ENCODE results near the gene PDE8A. TPM values are rescaled to one million over a fixed set of nuclear protein-coding genes. Genes with fewer than 3 reads are reported as not detected.
A peak's percentile ranks its signal among the peaks of the same experiment; 100 is the strongest.
"Not testable (repeated sequence)": the region's sequence is repeated elsewhere in the genome, so short reads cannot be mapped to it uniquely, and the experiment has no call there.

Gene PDE8A
- total RNA-seq, 1 donor from 2014 or later: 22.8 TPM

GRCh38 chr15:84960391-84961113, 21.1 kb upstream of the PDE8A start:
- no peak for DNase-seq (ENCODE audit: low read depth, low spot score)

- no peak for DNase-seq (ENCODE audit: low read depth, low spot score)
Observed at GRCh38 chr15:84961114-84961452, 20.6 kb upstream of the PDE8A start.

DNA sequence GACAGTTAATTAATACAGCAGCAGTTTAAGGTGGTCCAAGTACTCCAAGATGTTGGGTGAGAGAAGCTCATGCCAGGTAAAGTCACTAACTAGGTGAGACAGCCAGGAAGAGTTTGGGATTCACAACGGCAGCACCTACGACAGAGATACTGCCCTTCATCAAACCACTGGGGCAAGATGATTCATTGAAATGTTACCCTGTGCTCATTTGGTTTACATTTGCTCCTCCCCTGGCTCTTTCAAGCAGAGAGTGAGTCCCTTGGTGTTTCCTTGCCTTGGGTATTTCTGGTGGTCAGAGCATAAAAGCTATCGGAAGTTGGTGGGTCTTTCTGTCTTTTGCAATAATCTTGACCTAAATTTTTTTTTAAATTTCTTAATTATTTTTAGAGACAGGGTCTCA, 19.9 kb upstream of the PDE8A start:
- no peak for DNase-seq (ENCODE audit: low read depth, low spot score)

- DNase-seq (ENCODE audit: low read depth, low spot score): no peak
Observed at GRCh38 chr15:84962955-84963354, 18.7 kb upstream of the PDE8A start.

DNA sequence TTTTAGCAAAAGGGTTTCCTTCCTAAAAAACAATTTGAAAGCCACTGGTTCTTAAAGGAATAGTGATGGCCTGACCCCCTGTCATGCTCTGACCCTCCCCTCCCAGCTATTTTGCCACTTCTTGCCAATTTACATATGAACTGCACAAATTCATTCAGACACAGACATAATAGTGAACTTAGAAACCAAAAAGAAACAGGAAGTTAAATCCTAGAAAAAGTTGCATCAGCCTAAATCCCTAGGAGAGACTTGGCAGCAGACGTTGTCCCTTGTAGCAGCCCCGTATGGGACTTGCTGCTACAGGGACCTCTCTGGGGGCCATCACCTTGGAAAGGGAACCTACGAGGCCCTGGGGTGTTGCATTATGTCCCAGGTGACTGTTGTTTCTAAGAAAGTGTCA, 14.3 kb upstream of the PDE8A start:
- DNase-seq (ENCODE audit: low read depth, low spot score): no peak

DNA sequence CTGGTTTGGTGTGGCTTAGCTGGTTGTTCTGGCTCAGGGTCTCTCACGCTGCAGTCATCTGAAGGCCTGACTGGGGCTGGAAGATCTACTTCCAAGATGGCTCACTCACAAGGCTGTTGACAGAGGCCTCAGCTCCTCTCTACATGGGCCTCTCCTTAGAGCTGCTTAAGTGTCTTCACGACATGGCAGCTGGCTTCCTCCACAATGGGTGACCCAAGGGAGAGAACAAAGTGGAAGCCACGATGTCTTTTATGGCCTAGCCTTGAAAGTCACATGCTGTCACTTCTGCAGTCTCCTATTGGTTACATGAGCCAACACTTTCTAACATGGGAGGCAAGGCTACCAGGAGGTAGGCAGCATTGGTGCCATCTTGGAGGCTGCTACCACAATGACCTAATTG, 13.4 kb upstream of the PDE8A start:
- no peak for DNase-seq (ENCODE audit: low read depth, low spot score)

- DNase-seq (ENCODE audit: low read depth, low spot score): no peak
Observed at GRCh38 chr15:84969257-84969656, 12.4 kb upstream of the PDE8A start.

DNA sequence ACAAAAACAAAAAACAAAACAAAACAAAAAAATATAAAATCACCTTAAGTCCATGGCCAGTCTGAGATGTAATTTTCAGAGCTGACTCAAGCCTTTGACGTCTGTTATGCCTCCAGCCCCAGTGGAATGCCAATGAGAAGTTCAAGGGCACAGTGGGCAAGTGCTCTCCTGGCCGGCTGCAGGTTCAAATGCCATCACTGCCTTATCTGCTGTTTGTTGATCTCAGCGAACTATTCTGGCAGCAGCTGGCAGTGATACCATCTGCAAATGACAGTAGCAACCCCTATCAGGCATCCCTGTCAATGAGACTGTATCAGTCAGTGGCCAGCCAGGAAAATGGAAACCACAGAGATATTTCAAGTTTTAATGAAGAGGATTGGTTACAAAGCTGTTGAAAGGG, 10.8 kb upstream of the PDE8A start:
- DNase-seq (ENCODE audit: low read depth, low spot score): no peak

DNA sequence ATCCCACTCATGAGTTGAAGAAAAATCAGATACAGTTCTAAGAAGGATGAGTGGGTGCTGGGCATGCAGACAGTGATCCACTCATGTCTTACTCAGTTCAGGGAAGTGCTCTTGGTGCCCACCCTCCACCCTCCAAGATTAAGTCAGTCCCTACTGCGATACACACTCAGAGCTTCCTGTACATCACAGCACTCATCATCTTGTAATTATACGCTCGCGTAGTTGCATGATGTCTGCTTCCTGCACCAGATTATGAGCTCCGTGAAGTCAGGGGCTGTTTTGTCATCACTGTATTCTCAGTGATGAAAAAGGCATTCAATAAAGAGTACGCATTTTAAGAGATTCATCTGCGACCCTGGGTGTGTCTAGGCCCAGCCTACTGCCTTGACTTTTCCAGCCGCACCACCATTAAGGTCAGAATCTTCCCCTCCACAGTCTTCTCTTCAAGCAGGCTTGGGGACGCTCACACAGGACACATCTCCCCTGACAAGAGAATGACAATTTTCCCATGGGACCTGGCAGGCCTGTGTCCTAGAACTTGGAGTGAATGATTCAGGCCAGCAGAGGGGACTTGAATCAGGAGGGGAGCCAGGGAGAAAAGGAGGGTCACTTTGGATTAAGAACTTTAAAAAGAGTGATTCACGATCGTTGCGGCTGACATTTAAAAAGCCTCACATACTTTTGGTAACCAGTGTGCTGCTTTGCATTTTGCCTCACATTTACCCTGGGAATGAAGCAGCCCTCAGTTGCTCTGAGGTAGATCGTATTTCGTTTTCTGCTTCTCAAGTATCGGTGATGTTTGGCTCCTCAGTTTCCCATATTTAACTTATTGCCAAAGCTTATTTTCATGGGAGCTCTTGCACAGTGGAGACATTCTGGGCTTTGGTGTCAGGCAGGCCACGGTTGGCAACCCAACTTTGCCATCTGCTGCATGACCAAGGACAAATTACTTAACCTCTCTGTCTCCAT, 7.9 kb upstream of the PDE8A start:
- DNase-seq (ENCODE audit: low read depth, low spot score): no peak

DNA sequence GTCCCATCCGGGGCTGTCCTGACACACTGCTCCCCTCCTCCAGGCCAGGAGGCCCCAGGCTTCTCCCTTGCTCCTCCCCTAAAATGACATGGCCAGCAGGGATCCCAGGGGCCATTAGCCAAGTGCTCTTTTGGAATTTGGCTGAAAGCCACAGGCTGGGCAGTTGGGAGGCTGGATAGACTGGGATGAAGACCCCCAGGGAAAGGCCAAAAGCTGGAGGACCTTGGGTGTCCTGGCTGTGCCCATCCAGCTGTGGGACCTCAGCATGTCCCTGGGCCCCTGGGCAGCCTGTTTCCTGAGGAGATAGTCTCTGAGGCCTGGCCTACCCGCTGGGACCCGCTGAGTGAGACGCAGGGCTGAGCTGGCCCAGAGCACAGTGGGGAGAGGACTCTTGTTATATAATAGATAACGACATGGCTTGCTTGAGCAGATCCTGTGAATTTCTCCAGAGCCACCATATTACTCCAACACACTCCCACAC, 5.7 kb upstream of the PDE8A start:
- DNase-seq (ENCODE audit: low read depth, low spot score): no peak

- DNase-seq (ENCODE audit: low read depth, low spot score): no peak
Observed at GRCh38 chr15:84976746-84977345, 4.8 kb upstream of the PDE8A start.

DNA sequence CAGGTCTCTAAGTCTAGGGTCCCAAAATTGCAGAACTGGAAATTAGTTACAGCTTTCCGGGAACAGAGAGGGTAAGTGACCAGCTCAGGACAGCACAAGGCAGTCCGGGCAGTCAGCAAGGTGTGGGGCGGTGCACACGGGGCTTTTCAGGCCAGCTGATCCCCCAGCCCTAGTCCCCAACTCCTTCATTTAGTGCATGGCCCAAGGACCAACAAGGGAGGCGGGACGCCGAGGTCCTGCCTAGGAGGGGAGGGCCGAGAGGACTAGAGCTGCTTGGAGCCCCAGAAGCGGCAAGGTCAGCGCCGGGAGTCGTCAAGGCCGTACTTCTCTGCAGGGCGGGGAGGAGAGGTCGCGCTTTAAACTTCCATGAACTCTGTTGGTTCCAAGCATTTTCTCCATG, 2.0 kb upstream of the PDE8A start:
- DNase-seq (ENCODE audit: low read depth, low spot score): no peak

GRCh38 chr15:84980196-84981053, 1.2 kb upstream of the PDE8A start:
- peak; percentile 44 for DNase-seq (ENCODE audit: low read depth, low spot score)

DNA sequence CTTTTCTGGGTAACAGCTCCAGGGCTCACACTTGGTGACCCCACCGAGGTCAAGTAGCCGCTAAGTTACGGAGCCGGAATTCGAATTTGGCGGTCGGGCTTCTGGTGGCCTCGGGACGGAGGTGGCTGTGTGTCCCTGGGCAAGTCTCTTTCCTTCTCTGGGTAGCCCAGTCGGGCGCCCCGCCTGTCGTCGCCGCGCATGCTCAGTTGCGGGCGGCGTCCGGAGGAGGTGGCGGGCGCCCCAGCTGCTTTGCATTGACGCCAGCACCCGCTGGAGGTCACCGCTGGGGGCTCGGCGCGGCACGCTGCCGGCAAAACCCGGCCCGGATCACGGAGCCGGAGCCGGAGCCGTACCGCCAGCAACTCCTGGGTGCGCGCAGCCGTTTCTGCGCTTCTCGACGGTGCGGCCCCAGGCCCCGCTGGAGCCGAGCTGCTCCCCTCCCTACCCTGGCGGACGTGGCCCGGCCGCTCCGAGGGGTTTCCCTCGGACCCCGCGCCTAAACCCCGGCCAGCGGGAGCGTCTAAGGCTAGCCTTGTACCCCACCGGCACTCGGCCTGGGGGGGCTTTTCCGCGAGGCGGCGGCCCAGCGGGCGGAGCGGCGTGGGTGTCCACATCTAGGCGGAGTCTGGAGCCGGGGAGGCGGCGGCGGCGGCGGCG, 474 bp upstream of the PDE8A start:
- DNase-seq (ENCODE audit: low read depth, low spot score): peak; percentile 88

- DNase-seq (ENCODE audit: low read depth, low spot score): no peak
Observed at GRCh38 chr15:84982301-84982920, 755 bp downstream of the PDE8A start.

DNA sequence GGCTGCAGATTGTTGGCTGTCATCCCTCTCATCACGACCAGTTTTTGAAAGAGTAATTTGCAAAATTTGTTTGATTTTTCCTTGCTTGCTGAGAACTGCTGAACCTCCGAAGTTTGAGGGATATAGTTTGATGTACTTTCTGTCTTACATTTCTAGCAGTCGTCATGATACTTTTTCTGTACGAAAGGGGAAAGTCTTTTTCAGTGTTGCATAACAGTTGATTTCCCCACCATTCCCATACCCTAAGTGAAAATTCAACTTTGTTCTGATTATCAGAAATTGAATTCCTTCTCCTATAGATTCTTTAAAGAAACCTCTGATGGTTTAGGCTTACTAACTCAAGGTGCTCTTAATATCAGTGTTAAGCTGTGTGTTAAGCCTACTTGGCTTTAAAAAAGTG, 1.6 kb downstream of the PDE8A start:
- DNase-seq (ENCODE audit: low read depth, low spot score): no peak

DNA sequence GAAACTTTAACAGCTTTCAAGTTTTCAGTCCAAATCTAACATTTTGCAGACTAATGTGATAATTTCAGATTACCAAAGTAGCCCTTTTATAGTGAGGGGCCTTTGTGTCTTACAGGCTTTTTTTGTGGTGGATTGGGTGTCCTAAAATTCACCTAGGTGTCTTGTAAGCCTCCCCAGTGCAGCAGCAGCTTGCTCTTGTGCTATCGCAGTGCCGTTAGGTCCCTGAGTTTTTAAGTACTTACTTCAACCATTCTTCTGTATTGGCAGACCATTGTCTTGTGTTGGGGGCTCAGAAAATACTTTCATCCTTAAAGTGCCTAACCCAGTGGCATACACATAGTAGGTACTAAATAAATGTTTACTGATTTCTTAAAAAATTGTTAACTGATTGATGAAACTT, 2.1 kb downstream of the PDE8A start:
- no peak for DNase-seq (ENCODE audit: low read depth, low spot score)

DNA sequence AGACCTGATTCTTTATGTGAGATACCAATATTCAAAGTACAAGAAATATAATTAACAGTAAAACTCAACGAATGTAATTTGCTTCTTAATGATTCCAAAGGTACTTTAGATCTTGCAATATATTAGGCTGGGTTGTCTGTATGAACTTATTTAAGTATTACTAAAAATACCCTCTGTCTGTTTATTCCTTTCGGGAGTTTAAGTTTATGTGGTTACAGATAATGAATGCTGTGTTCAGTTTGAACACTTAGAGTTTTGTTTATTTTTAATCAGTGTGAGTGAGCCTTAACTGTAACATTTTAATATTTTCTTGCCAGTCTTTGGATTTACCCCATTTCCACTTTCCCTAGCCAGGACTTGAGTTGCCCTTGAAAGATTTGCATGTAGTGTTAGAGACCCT, 3.5 kb downstream of the PDE8A start:
- DNase-seq (ENCODE audit: low read depth, low spot score): no peak

GRCh38 chr15:84987351-84987750, 5.7 kb downstream of the PDE8A start:
- not testable (repeated sequence) for DNase-seq (ENCODE audit: low read depth, low spot score)

- DNase-seq (ENCODE audit: low read depth, low spot score): no peak
Observed at GRCh38 chr15:84987949-84988624, 6.4 kb downstream of the PDE8A start.

Data from pulmonary artery endothelial cell (primary cell).